OCI-LY7 (cell line): Measurements from ENCODE around the gene ANK3. TPM values are rescaled to one million over a fixed set of nuclear protein-coding genes. Genes with fewer than 3 reads are reported as not detected.
A peak's percentile ranks its signal among the peaks of the same experiment; 100 is the strongest.

Source experiments
- BruUV-seq: library from RNA; stranded (reverse); fragments of 400-500 nt; replicated peaks from 2 replicates; lab custom pipeline; 2021; lab: Mats Ljungman, UMichigan
- CTCF ChIA-PET: fragments of 300-600 bp; sonication (Branson Sonifier 250); formaldehyde crosslinking; loops from one replicate; lab custom pipeline; 2022; ENCODE audit warnings: antibody characterized with exemption; ENCODE audit not compliant: unreplicated experiment; lab: Charles Lee
- POLR2A ChIA-PET: fragments of 300-600 bp; sonication (Branson Sonifier 250); formaldehyde crosslinking; loops from one replicate; lab custom pipeline; 2022; ENCODE audit warnings: antibody characterized with exemption; lab: Charles Lee
- DNase-seq: peaks from one replicate; pipeline ENCODE4 v3.0.0-alpha.2; 2015; ENCODE audit warnings: low spot score
- H2AFZ ChIP-seq: fragments of 200-600 bp; sonication (generic), shearing (Covaris generic); 2 replicates; pipeline ENCODE4 v1.6.1; 2014; ENCODE audit warnings: mild to moderate bottlenecking, antibody characterized with exemption, low read length, moderate library complexity
- H3K27ac ChIP-seq: fragments of 200-600 bp; sonication (generic); 2 replicates; pipeline ENCODE4 v1.5.1; 2014; ENCODE audit warnings: mixed run types, low read depth, mild to moderate bottlenecking, moderate library complexity, low read length, inconsistent platforms; ENCODE audit not compliant: poor library complexity, severe bottlenecking
- H3K36me3 ChIP-seq: fragments of 200-600 bp; sonication (generic); 2 replicates; pipeline ENCODE4 v1.6.1; 2014; ENCODE audit warnings: mild to moderate bottlenecking, antibody characterized with exemption, low read length, moderate library complexity, mixed read lengths; ENCODE audit not compliant: insufficient read depth
- H3K4me1 ChIP-seq: fragments of 200-600 bp; sonication (generic); 2 replicates; pipeline ENCODE4 v1.5.1; 2014; ENCODE audit warnings: mild to moderate bottlenecking, low read length; ENCODE audit not compliant: insufficient read depth, poor library complexity, severe bottlenecking
- H3K4me2 ChIP-seq: fragments of 200-600 bp; sonication (generic); 2 replicates; pipeline ENCODE4 v1.6.1; 2014; ENCODE audit warnings: mild to moderate bottlenecking, low read length
- H3K4me3 ChIP-seq: fragments of 200-600 bp; sonication (generic); 2 replicates; pipeline ENCODE4 v1.5.1; 2014; ENCODE audit warnings: mild to moderate bottlenecking, low read depth, low read length; ENCODE audit not compliant: poor library complexity, severe bottlenecking
- H3K79me2 ChIP-seq: fragments of 200-600 bp; sonication (generic); 2 replicates; pipeline ENCODE4 v1.6.1; 2016; ENCODE audit warnings: low read depth, mild to moderate bottlenecking, low read length, moderate library complexity, mixed read lengths; ENCODE audit not compliant: insufficient read depth
- H3K9me2 ChIP-seq: fragments of 200-600 bp; sonication (generic); 2 replicates; pipeline ENCODE4 v1.6.1; 2016; ENCODE audit warnings: mild to moderate bottlenecking, low read length, mixed read lengths; ENCODE audit not compliant: insufficient read depth
- H3K9me3 ChIP-seq: fragments of 200-600 bp; sonication (generic); 2 replicates; pipeline ENCODE4 v1.6.1; 2014; ENCODE audit warnings: mild to moderate bottlenecking, mixed run types, low read length, mixed read lengths
- H4K20me1 ChIP-seq: fragments of 200-600 bp; sonication (generic); 2 replicates; pipeline ENCODE4 v1.6.1; 2014; ENCODE audit warnings: mild to moderate bottlenecking, antibody characterized with exemption, low read length, moderate library complexity, mixed read lengths; ENCODE audit not compliant: insufficient read depth
- EZH2phosphoT487 ChIP-seq: fragments of 200-600 bp; sonication (generic); IDR thresholded peaks from 2 replicates; pipeline ENCODE4 v1.6.1; 2018; ENCODE audit warnings: low read depth, borderline replicate concordance, mild to moderate bottlenecking, mixed run types, antibody characterized with exemption, low read length, moderate library complexity, mixed read lengths
- intact Hi-C: fragments of 100-400 bp; cut with micrococcal nuclease; formaldehyde crosslinking; loops from one replicate; pipeline ENCODE4 v1.10.0; 2022; ENCODE audit not compliant: unreplicated experiment
- total RNA-seq, 2 experiments: library from RNA; depleted of rRNA in 1 of 2; stranded (reverse); fragments of >200 nt in 1 of 2; shearing (Covaris generic) in 1 of 2; gene quantifications; 2 replicates each; pipeline ENCODE4 v1.2.3, GENCODE V29; 2014 to 2022
- TF ChIP-seq, protein P1 (sequence below): fragments of 200-600 bp; sonication (generic); conservative IDR thresholded peaks from 2 replicates; pipeline ENCODE4 v1.5.1; 2014; ENCODE audit warnings: mild to moderate bottlenecking, antibody characterized with exemption, low read length, moderate library complexity, mixed read lengths

ANK3 gene
- total RNA-seq, 2 experiments from 2014 or later: 0.13 to 0.49 TPM

DNA sequence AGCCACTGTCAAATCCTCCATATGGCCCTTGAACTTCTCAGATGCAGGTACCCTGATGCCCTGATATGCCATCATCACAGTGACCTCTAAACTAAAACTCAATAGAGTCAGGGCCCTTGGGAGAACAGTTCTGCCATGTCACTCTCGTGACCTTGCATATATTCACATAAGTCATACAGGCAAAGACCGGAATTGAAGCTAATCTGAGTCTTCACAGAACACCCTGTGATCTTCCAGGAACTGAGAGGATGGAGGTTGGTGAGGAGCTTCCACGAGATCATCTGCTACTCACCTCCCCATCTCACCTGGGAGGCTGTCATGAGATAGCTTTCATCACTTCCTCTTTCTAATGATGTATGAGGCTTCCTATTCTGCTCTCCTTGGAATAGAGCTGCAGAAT lies 254.7 kb downstream of the ANK3 start:
- no peak overlapping the region for H3K27ac ChIP-seq
- intact Hi-C loops: no loop called here
- no peak overlapping the region for H3K4me2 ChIP-seq
- H3K4me3 ChIP-seq: no peak overlapping the region
- peaks cover 3% of the 10 kb centered on the region; the same call in 1 of the 2 replicates for H4K20me1 ChIP-seq
- CTCF ChIA-PET: no interaction called here
- TF ChIP-seq, protein P1, sequence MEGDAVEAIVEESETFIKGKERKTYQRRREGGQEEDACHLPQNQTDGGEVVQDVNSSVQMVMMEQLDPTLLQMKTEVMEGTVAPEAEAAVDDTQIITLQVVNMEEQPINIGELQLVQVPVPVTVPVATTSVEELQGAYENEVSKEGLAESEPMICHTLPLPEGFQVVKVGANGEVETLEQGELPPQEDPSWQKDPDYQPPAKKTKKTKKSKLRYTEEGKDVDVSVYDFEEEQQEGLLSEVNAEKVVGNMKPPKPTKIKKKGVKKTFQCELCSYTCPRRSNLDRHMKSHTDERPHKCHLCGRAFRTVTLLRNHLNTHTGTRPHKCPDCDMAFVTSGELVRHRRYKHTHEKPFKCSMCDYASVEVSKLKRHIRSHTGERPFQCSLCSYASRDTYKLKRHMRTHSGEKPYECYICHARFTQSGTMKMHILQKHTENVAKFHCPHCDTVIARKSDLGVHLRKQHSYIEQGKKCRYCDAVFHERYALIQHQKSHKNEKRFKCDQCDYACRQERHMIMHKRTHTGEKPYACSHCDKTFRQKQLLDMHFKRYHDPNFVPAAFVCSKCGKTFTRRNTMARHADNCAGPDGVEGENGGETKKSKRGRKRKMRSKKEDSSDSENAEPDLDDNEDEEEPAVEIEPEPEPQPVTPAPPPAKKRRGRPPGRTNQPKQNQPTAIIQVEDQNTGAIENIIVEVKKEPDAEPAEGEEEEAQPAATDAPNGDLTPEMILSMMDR: no peak
- TF ChIP-seq EZH2phosphoT487: no peak
- DNase-seq: peak; percentile 3
- H3K4me1 ChIP-seq: no peaks in the 10 kb centered on the region
- no peak overlapping the region for H2AFZ ChIP-seq
- no peaks in the 10 kb centered on the region for H3K9me2 ChIP-seq
- no peaks in the 10 kb centered on the region for H3K79me2 ChIP-seq
- BruUV-seq: no TSS peak
- no peaks in the 10 kb centered on the region for H3K36me3 ChIP-seq
- H3K9me3 ChIP-seq: no peaks in the 10 kb centered on the region
- POLR2A ChIA-PET: interaction anchor here (2.0 kb wide), 1 partner anchor 75 kb away, joined by 5 read pairs; no protein-coding TSS in a partner anchor

DNA sequence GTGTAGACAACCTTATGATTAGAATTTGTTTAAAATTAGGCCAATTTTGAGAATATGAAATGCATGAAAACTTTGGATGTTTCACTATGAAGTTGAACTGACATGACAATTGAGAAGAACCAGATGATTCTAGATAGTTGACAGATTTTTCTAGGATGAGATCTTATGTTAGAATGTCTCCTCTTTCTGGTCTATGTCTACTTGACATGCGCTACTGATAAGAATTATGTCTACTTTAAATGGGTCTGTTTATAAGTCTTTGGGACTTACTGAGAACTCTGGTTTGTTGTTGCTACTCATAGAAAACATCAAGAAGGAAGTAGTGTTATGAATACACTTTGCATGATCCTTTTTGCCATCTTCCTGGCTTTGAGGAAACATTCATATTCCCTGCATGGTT lies 255.1 kb downstream of the ANK3 start:
- intact Hi-C loops: no loop called here
- no peak overlapping the region for H3K4me2 ChIP-seq

DNA sequence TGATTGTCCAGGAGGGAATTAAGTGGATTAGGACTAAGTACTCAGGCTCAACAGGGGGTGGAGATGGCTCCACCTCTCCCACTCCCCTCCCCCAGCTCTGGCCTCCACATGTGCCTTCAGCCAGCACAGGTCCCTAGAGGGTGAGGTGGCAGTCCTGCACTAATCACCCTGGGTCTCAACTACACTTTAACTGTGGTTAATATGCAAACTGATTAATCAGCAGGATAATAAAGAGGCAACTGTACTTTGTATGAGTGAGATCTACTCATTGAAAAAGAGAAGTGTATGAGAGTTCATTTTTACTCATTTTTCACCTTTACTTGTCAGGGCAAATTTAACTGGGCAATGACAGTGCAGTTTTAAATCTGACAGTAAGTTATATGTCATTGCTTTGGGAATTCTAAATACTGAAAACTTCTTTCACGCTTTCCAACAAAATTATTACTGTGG lies 259.5 kb downstream of the ANK3 start:
- Histone ChIP-seq H3K4me2 (no peak overlapping the region), H3K9me3 (no peaks in the 10 kb centered on the region), H4K20me1 (peaks cover 3% of the 10 kb centered on the region; the same call in 1 of the 2 replicates), H3K79me2 (no peaks in the 10 kb centered on the region), H3K4me3 (no peak overlapping the region), H3K9me2 (no peaks in the 10 kb centered on the region), H3K27ac (no peak overlapping the region), H3K4me1 (no peaks in the 10 kb centered on the region), H2AFZ (no peak overlapping the region), H3K36me3 (no peaks in the 10 kb centered on the region)
- DNase-seq: no peak
- CTCF ChIA-PET: no interaction called here
- BruUV-seq: no TSS peak
- intact Hi-C loops: no loop called here
- TF ChIP-seq, protein P1: no peak
- no peak for TF ChIP-seq EZH2phosphoT487
- POLR2A ChIA-PET: interaction anchor here (1.2 kb wide), 1 partner anchor 13 kb away, joined by 3 read pairs; no protein-coding TSS in a partner anchor

More for the DNA sequence above, 255.1 kb downstream of the ANK3 start:
- Histone ChIP-seq H3K9me3 (no peaks in the 10 kb centered on the region), H3K4me1 (no peaks in the 10 kb centered on the region), H3K36me3 (no peaks in the 10 kb centered on the region), H2AFZ (no peak overlapping the region), H3K4me3 (no peak overlapping the region), H4K20me1 (peaks cover 3% of the 10 kb centered on the region; the same call in 1 of the 2 replicates), H3K9me2 (no peaks in the 10 kb centered on the region), H3K79me2 (no peaks in the 10 kb centered on the region), H3K27ac (no peak overlapping the region)
- TF ChIP-seq, protein P1: no peak
- TF ChIP-seq EZH2phosphoT487: no peak
- no TSS peak for BruUV-seq
- no peak for DNase-seq
- POLR2A ChIA-PET: interaction anchor here (0.7 kb wide), 1 partner anchor 216 kb away, joined by 3 read pairs; no protein-coding TSS in a partner anchor
- CTCF ChIA-PET: no interaction called here
